ENCODE data around the gene MSRB3.
"Not testable (repeated sequence)": the region's sequence is repeated elsewhere in the genome, so short reads cannot be mapped to it uniquely, and the experiment has no call there.

Gene MSRB3

GRCh38 chr12:65477721-65478120 lies 199.2 kb downstream of the MSRB3 start:
- no peak for TF ChIP-seq CTCF (IDR thresholded peaks at IDR 0.05; ENCODE audit: insufficient read depth, low read length, poor library complexity, severe bottlenecking)
- no peak for DNase-seq (ENCODE audit: extremely low read depth, insufficient read length)
- Histone ChIP-seq H3K27me3 (replicated peaks; ENCODE audit: control insufficient read depth, insufficient read depth, low read length) (no peaks in the 10 kb centered on the region), H3K36me3 (ENCODE audit: control insufficient read depth, insufficient read depth, low read length) (no peaks in the 10 kb centered on the region), H3K4me3 (replicated peaks; ENCODE audit: low read depth, low read length) (no peak overlapping the region)

- H3K27me3 ChIP-seq (replicated peaks; ENCODE audit: control insufficient read depth, insufficient read depth, low read length); H3K36me3 ChIP-seq (ENCODE audit: control insufficient read depth, insufficient read depth, low read length); H3K4me3 ChIP-seq (replicated peaks; ENCODE audit: low read depth, low read length); DNase-seq (ENCODE audit: extremely low read depth, insufficient read length): not testable (repeated sequence)
These were observed 205.5 kb downstream of the MSRB3 start for GRCh38 chr12:65483891-65484516.

GRCh38 chr12:65488197-65488596 lies 209.7 kb downstream of the MSRB3 start:
- Histone ChIP-seq H3K27me3 (replicated peaks; ENCODE audit: control insufficient read depth, insufficient read depth, low read length) (no peaks in the 10 kb centered on the region), H3K4me3 (replicated peaks; ENCODE audit: low read depth, low read length) (no peak overlapping the region), H3K36me3 (ENCODE audit: control insufficient read depth, insufficient read depth, low read length) (no peaks in the 10 kb centered on the region)
- DNase-seq (ENCODE audit: extremely low read depth, insufficient read length): no peak
- no peak for TF ChIP-seq CTCF (IDR thresholded peaks at IDR 0.05; ENCODE audit: insufficient read depth, low read length, poor library complexity, severe bottlenecking)

- no peak for TF ChIP-seq CTCF (IDR thresholded peaks at IDR 0.05; ENCODE audit: insufficient read depth, low read length, poor library complexity, severe bottlenecking)
- DNase-seq (ENCODE audit: extremely low read depth, insufficient read length): no peak
- Histone ChIP-seq H3K36me3 (ENCODE audit: control insufficient read depth, insufficient read depth, low read length) (no peaks in the 10 kb centered on the region), H3K27me3 (replicated peaks; ENCODE audit: control insufficient read depth, insufficient read depth, low read length) (no peaks in the 10 kb centered on the region), H3K4me3 (replicated peaks; ENCODE audit: low read depth, low read length) (no peak overlapping the region)
These were observed 211.8 kb downstream of the MSRB3 start for GRCh38 chr12:65490250-65490649.

GRCh38 chr12:65492998-65493912 lies 214.8 kb downstream of the MSRB3 start:
- TF ChIP-seq CTCF (IDR thresholded peaks at IDR 0.05; ENCODE audit: insufficient read depth, low read length, poor library complexity, severe bottlenecking): no peak
- H3K4me3 ChIP-seq (replicated peaks; ENCODE audit: low read depth, low read length): no peak overlapping the region
- no peak for DNase-seq (ENCODE audit: extremely low read depth, insufficient read length)
- no peaks in the 10 kb centered on the region; the same call in 1 of the 2 replicates for H3K27me3 ChIP-seq (replicated peaks; ENCODE audit: control insufficient read depth, insufficient read depth, low read length)
- no peaks in the 10 kb centered on the region for H3K36me3 ChIP-seq (ENCODE audit: control insufficient read depth, insufficient read depth, low read length)

- no peak for DNase-seq (ENCODE audit: extremely low read depth, insufficient read length)
- no peak for TF ChIP-seq CTCF (IDR thresholded peaks at IDR 0.05; ENCODE audit: insufficient read depth, low read length, poor library complexity, severe bottlenecking)
- no peaks in the 10 kb centered on the region; the same call in 1 of the 2 replicates for H3K27me3 ChIP-seq (replicated peaks; ENCODE audit: control insufficient read depth, insufficient read depth, low read length)
These were observed 215.4 kb downstream of the MSRB3 start for GRCh38 chr12:65493913-65494245.

More at GRCh38 chr12:65493913-65494245, 215.4 kb downstream of the MSRB3 start:
- Histone ChIP-seq H3K4me3 (replicated peaks; ENCODE audit: low read depth, low read length) (no peak overlapping the region), H3K36me3 (ENCODE audit: control insufficient read depth, insufficient read depth, low read length) (no peaks in the 10 kb centered on the region)

All from GM06990 (cell line).